Umbilical cord (tissue), 2 donors: ENCODE results near the gene TAF9. TPM values are rescaled to one million over a fixed set of nuclear protein-coding genes. Genes with fewer than 3 reads are reported as not detected.
A peak's percentile ranks its signal among the peaks of the same experiment; 100 is the strongest.
"Not testable (repeated sequence)": the region's sequence is repeated elsewhere in the genome, so short reads cannot be mapped to it uniquely, and the experiment has no call there.

Experiments
- DNase-seq: peaks from one replicate; pipeline ENCODE4 v3.0.0-alpha.2; 2015; ENCODE audit warnings: low spot score
- total RNA-seq: library from RNA; depleted of rRNA; stranded (reverse); fragments of >200 nt; gene quantifications from one replicate; pipeline ENCODE4 v1.2.3, GENCODE V29; 2014; ENCODE audit warnings: low replicate concordance; ENCODE audit not compliant: insufficient read depth

Gene TAF9
- total RNA-seq: 32.7 TPM

GRCh38 chr5:69369340-69370121, at the start of gene TAF9, which contains the start of the genes AK6 and RAD17:
TSS of gene TAF9 (minus strand) at chr5:69369520. CDS start at chr5:69365737, 3,783 bp downstream.
TSS of gene AK6 (minus strand) at chr5:69369520. CDS start at chr5:69369490, 30 bp downstream.
TSS of gene RAD17 (plus strand) at chr5:69369818. CDS start at chr5:69372209, 2,391 bp downstream.
- DNase-seq: peak; percentile 95

DNA sequence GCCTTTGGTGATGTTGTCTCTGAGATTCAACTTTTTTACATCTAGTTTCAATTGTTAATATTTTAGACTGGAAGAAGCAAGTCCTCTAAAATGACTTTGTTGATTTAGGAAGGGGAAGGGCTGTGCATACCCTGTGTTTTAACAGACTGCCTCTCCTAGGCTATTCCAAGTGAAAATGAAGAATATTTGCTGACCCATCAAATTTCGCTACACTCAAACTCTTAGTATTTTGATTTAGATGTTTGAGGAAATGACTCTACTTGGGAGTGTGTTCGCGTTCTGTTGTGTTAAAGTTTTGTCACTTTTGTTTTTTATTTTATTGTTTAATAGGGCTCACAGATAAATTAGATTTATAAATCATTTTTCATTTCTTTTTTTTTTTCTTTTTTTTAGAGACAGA, 49.2 kb upstream of the TAF9 start:
- DNase-seq: no peak

DNA sequence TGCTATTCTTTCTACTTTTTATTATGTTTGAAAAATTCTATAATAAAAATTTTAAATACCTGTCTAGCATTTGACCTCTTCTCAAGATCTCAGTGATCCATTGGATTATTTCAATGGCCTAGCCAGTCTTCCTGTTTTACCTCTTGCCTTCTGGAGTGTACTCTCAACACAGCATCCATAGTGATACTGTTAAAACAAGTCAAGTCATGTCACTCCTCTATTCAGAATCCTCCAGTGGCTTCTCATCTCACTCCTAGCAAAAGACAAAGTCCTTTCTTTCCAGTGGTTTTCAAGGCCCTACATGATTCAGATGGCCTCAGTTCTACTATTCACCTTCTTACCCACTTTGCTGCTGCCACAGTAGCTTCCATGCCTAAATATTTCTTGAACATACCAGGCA, 47.4 kb upstream of the TAF9 start:
- DNase-seq: no peak

- no peak for DNase-seq
These were observed 46.9 kb upstream of the TAF9 start for GRCh38 chr5:69416180-69416579.

DNA sequence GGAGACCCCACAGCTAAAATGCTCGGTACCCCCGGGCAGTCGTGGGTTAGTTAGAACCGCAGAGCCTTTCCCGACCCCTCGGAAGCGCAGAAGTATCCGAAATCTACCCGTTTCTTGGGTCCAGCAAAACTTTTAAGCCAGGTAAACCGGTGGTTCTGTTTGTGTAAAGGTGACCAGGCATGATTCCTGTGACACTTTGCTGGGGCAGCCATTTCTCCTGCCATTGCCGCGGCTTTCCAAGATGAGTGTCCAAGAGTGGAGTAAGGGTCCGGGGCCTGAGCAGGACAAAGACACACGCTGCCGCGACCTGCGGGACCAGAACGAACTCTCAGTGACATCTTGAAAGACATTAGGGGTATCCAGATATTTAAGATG, 46.3 kb upstream of the TAF9 start:
- DNase-seq: no peak

DNA sequence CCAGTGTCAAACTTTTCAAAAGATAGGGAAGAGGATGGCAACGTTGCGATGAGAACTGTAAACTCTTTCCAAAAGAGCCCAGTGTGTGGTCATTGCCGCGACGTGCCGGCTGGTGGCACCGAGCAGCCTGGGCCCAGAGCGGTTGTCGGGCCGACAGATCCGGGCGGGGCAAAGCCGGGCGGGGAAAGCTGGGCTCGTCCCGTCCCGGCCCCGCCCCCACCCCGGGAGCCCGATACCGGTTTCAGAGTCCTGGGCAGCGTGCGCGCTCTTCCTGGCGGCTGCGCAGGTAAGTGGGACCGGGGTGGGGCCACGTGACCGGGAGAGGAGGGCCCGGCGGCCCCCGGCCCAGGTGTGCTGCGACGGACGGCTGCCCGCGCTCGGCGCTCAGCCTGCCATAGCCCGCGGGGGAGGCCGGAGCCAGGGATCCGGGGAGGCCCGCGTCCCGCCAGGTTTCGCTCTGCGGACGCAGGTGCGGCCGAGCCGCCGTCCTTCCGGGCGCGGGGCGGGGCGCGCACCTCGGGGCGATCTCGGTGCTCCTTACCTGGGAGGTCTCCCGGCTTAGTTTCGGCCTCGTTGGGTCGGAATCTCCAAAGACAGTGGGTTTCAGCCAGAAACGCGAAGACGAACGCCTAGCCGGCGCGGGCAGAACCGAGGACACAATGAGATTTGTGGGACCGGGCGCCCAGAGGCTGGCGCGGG, 45.7 kb upstream of the TAF9 start, which contains the start of gene MARVELD2:
MARVELD2 (plus strand) TSS at position 232 of the 699 bp plus-strand sequence. CDS start 4,270 bp downstream, outside the sequence.
- DNase-seq: peak; percentile 62

DNA sequence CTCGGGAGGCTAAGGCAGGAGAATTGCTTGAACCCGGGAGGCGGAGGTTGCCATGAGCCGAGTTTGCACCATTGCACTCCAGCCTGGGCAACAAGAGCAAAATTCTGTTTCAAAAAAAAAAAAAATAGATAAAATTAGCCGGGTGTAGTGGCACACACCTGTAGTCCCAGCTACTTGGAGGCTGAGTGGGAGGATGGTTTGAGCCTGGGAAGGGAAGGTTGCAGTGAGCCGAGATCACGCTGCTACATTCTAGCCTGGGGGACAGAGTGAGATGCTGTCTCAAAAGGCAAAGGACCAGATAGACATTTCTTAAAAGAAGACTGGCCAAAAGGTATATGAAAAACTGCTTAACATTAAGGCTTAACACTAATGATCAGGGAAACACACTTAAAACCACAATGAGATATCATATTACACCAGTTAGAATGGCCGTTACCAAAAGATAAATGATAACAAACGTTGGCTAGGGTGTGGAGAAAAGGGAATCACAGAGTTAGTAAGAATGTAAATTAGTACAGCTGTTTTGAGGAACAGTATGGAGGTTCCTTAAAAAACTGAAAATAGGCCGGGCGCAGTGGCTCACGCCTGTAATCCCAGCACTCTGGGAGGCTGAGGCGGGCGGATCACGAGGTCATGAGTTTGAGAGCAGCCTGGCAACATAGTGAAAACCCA, 35.5 kb upstream of the TAF9 start:
- DNase-seq: no peak

DNA sequence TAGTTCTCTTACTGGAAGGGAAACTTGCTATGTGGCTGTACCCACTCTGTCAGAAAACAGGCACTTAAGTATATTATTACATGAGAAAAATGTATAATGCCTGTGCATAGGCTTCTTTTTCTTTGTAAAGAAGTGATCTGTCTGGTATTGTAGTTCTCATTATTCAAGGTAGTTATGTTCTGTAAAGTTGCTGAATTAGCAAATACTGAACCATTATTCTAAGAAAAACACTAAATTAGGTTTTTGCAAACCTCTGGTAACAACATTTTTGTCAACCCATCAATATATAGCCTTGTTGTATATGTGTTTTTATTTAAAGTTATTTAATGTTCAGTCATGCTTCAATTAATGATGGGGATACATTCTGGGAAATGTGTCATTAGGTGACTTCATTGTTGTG, 9.1 kb upstream of the TAF9 start:
- no peak for DNase-seq

DNA sequence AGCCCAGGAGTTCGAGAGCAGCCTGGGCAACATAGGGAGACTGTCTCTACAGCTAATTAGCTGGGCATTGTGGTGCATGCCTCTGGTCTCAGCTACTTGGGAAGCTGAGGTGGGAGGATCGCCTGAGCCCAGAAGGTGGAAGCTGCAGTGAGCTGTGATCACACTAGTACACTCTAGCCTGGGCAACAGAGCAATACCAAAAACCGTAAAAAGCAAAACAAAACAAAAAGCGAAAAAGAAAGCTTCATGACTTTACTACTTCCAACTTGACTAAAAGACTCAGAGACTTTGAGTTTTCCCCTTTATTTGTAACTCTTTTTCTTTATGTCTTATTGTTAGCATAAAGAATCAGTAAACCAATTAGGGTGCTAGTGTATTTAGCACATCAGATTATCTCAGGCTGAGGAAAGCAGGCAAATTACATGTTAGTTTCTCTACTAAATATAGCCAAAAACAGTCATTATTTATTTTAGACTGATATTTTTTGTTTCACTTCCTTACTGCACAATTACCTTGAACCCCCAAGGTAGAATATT, 5.7 kb upstream of the TAF9 start:
- no peak for DNase-seq

DNA sequence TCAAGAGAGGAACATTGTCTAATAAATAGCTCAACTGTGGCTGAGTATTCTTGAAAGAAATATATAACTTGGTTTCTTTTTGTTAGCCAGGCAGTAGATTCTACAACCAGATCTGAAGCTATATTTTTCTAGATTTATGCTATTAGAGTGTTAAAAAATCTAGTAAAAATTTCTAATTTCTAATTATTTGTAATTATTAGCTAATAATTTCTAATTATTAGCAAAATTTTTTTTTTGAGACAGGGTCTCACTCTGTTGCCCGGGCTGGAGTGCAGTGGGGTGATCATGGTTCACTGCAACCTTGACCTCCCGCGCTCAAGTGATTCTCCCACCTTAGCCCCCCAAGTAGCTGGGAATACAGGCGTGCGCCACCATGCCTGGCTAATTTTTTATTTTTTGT, 3.1 kb upstream of the TAF9 start:
- DNase-seq: no peak

DNA sequence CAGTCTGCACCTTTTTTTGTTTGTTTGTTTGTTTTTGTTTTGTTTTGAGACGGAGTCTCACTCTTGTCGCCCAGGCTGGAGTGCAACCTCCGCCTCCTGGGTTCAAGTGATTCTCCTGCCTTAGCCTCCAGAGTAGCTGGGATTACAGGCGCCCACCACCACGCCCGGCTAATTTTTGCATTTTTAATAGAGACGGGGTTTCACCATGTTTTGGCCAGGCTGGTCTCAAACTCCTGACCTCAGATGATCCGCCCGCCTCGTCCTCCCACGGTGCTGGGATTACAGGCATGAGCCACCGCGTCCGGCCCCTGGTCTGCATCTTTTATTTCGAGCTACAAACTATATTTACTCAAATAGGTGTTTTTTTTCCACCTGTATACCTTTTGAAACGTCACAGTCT, 1.0 kb upstream of the TAF9 start:
- DNase-seq: not testable (repeated sequence)

DNA sequence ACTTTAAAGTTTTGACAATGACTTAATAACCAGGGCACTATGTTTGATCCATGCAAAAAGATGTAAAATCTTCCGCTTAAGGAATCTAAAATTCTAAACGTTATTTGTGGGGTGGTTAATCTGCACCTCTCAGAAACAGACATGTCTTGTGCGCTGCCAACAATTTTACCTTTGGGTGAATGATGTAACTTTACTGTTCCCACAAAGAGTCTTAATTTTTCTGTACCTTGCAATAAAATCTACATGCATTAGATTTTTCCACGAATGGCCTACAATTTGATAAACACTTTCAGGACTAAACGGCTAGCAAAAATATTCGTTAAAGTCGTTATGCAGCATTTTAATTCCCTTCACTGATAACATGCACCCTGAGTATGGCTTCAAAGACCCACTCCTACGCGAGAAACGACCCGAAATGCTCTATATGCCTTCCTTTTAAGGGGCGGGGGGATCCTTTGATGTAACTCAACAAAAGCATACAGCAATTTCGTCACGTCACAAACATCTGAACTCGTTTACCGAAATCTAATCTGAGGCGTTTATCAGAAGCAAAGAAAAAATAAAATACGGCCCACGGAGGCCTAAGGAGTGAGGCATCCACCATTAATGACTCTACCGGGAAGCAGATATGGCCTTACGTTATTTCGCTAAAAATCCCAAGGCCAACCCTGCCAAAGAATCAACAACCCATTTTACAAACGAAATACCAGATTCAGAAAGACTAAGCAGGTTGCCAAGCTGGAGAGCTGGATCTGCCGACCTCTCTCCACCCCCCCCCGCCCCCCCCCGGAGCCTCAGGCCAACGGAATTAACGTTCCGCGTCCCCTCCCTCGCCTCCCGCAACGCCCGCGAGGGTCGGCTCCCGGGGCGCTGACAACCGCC, 621 bp downstream of the TAF9 start:
- DNase-seq: peak; percentile 1

GRCh38 chr5:69367697-69368279, 1.5 kb downstream of the TAF9 start:
- DNase-seq: no peak

DNA sequence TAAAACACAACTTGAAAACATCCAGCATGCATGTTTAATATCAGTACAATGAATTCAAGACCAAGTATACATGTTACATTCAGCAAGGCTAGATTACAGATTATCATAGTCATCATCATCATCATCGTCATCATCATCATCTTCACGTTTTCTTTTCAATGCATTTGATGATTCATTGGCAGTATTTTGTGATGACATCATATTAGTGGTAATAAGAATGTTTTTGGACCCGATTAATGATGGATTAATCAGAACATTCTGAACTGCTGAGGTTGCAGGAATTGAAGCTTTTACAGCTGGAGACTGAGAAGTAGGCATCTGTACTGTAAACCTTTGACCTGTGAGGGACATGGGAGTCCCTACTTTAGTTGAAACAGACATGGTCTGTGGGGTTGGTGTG, 4.5 kb downstream of the TAF9 start:
- no peak for DNase-seq

DNA sequence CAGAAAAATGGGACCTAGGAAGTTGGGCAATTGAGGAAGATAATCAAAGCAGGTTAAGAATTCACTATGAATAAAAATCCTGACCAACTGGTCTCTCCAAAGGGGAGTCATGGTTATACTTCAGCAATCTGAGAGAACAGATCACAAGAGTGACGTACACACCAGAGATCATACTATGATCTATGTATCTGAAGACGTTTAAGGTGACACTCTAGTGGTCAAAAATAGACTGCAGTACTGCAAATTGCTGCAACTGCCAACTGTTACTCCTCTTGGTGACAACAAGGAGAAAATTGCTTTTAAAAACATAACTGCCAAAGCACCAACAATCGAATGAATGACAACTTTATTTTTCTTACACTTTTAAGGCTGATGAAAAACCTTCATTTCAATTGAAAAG, 4.9 kb downstream of the TAF9 start:
- DNase-seq: no peak

- no peak for DNase-seq
These were observed 8.9 kb downstream of the TAF9 start for GRCh38 chr5:69360442-69360841.

DNA sequence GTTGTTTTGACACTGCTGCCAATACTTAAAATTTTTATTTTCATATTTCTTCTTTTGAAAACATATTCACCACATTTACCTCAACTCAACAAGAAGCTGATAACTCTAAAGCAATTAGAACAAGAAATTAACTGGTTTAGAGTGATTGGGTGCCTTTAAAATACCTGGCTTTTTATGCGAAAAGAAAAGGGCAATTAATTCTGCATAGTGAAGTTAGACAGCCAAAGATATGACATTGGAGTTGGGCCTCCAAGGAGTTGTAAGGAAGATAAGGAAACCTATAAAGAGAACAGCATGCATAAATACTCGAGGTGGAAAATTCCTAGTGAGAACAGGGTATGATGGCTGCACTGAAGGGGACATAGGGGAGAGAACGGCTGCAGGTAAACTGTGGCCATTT, 9.6 kb downstream of the TAF9 start:
- no peak for DNase-seq

- no peak for DNase-seq
These were observed 18.7 kb downstream of the TAF9 start for GRCh38 chr5:69350664-69351063.

DNA sequence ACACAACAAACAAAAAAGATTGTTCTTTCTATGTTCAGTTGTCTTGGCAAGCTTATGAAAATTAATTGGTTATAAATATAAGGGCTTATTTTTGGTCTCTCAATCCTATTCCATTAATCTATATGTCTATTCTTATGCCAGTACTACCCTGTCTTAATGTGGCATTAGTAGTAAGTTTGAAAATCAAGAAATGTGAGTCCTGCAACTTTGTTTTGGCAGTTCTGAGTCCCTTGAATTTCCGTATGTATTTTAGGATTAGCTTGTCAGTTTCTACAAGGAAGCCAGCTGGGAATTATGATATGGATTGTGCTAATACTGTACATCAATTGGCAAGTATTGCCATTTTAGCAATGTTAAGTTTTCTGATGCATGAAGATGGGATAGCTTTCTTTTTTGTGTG, 26.2 kb downstream of the TAF9 start:
- no peak for DNase-seq

DNA sequence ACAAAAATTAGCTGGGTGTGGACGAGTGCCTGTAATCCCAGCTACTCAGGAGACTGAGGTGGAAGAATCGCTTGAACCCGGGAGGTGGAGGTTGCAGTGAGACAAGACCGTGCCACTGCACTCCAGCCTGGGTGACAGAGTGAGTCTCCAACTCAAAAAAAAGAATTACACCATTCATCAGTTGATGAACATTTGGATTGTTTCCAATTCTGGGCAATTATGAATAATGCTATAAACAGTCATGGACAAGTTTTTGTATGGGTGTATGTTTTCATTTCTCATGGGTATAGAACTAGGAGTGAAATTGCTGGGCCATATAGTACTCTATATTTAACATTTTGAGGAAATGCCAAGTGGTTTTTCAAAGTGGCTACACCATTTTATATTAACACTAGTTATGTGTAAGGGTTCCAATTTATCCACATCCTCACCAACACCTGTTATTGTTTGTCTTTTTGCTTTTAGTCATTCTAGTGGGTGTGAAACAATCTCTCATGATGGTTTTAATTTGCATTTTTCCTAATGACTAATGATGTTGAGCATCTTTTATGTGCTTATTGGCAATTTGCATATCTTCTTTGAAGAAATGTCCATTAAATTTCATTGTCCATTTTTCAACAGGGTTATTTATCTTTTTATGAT, 27.7 kb downstream of the TAF9 start:
- no peak for DNase-seq
